Measurements from ENCODE around the gene SMIM15. TPM values are rescaled to one million over a fixed set of nuclear protein-coding genes. Genes with fewer than 3 reads are reported as not detected.

Gene SMIM15
- polyA plus RNA-seq, 1 donor from 2014 or later: 30.1 TPM

DNA sequence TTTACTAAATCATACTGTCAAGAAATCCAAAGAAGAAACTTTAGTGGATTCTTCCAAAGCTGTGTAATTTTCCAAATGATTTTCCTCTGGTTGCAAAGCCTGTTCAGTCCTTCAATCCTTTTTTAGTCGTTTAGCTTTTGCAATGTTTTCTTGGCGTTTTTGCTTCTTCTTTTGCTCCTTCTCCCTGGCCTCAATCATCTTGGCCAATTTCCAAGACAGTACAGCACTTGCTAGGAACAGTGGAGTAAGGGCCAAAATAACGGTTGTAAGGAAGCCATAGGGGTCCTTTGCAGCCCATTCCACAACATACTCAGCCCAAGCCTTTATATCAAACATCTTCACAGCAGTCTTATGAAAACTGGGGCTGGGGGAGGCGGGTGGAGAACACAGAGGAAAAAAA is 2.4 kb downstream of the SMIM15 start:
- H3K4me2 ChIP-seq (ENCODE audit: low read length): no peak overlapping the region
- H3F3A ChIP-seq (ENCODE audit: insufficient read depth, low read length, poor library complexity, severe bottlenecking): no peaks in the 10 kb centered on the region
- H2AFZ ChIP-seq (ENCODE audit: low read depth, low read length): no peak overlapping the region

DNA sequence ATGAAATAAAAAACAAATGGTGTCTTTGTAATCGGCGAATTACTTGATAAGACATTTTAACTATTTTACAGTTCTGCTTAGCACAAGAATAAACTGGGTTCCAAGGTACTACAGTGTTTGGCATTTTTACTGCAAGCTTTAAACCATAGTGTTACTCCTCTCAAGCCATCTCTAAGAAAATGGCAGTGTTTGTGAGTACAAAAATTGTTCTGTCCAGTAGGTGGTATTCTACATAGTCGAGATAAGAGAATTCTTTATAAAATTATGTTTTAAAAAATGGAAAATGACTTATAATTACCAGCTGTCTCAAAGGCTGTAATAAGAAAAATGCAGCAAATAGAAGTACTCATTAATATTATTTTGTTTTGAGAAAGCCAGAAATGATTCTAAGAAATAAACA is 3.2 kb downstream of the SMIM15 start:
- H3K79me2 ChIP-seq (replicated peaks; ENCODE audit: insufficient read depth, low read length): peaks cover 47% of the 10 kb centered on the region
- H3F3A ChIP-seq (ENCODE audit: insufficient read depth, low read length, poor library complexity, severe bottlenecking): no peaks in the 10 kb centered on the region
- no peaks in the 10 kb centered on the region for H3K9me3 ChIP-seq (ENCODE audit: low read length)
- H3K4me2 ChIP-seq (ENCODE audit: low read length): no peak overlapping the region
- no peaks in the 10 kb centered on the region for H3K36me3 ChIP-seq (ENCODE audit: insufficient read depth, low read length)
- no peak overlapping the region for H2AFZ ChIP-seq (ENCODE audit: low read depth, low read length)
- no peak overlapping the region for H3K9ac ChIP-seq (ENCODE audit: low read length)
- no peak overlapping the region for H3K27ac ChIP-seq (ENCODE audit: low read length)
- H3K4me3 ChIP-seq (ENCODE audit: low read length): no peak overlapping the region
- no peaks in the 10 kb centered on the region for H3K27me3 ChIP-seq (ENCODE audit: insufficient read depth, low read depth, low read length)
- H4K20me1 ChIP-seq (ENCODE audit: insufficient read depth): no peaks in the 10 kb centered on the region
- TF ChIP-seq CTCF (IDR thresholded peaks at IDR 0.05; ENCODE audit: poor library complexity, severe bottlenecking) (no peak), EZH2 (IDR thresholded peaks at IDR 0.05; ENCODE audit: borderline replicate concordance, insufficient read depth, low read length, poor library complexity, severe bottlenecking) (no peak), SMC3 (conservative IDR thresholded peaks at IDR 0.05; ENCODE audit: poor library complexity) (no peak), EP300 (conservative IDR thresholded peaks at IDR 0.05; ENCODE audit: poor library complexity, severe bottlenecking) (no peak), MXI1 (conservative IDR thresholded peaks at IDR 0.05; ENCODE audit: poor library complexity, severe bottlenecking) (no peak), POLR2AphosphoS5 (IDR thresholded peaks at IDR 0.05) (no peak), TAF1 (IDR thresholded peaks at IDR 0.05; ENCODE audit: low read depth) (no peak), RAD21 (conservative IDR thresholded peaks at IDR 0.05) (no peak)
- TF ChIP-seq, protein P1, sequence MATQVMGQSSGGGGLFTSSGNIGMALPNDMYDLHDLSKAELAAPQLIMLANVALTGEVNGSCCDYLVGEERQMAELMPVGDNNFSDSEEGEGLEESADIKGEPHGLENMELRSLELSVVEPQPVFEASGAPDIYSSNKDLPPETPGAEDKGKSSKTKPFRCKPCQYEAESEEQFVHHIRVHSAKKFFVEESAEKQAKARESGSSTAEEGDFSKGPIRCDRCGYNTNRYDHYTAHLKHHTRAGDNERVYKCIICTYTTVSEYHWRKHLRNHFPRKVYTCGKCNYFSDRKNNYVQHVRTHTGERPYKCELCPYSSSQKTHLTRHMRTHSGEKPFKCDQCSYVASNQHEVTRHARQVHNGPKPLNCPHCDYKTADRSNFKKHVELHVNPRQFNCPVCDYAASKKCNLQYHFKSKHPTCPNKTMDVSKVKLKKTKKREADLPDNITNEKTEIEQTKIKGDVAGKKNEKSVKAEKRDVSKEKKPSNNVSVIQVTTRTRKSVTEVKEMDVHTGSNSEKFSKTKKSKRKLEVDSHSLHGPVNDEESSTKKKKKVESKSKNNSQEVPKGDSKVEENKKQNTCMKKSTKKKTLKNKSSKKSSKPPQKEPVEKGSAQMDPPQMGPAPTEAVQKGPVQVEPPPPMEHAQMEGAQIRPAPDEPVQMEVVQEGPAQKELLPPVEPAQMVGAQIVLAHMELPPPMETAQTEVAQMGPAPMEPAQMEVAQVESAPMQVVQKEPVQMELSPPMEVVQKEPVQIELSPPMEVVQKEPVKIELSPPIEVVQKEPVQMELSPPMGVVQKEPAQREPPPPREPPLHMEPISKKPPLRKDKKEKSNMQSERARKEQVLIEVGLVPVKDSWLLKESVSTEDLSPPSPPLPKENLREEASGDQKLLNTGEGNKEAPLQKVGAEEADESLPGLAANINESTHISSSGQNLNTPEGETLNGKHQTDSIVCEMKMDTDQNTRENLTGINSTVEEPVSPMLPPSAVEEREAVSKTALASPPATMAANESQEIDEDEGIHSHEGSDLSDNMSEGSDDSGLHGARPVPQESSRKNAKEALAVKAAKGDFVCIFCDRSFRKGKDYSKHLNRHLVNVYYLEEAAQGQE (IDR thresholded peaks at IDR 0.05; ENCODE audit: borderline replicate concordance): no peak
- no peaks in the 10 kb centered on the region for H3K9me2 ChIP-seq (ENCODE audit: insufficient read depth, low read length)

More for the DNA sequence above, 2.4 kb downstream of the SMIM15 start:
- Histone ChIP-seq H3K9me3 (ENCODE audit: low read length) (no peaks in the 10 kb centered on the region), H3K9ac (ENCODE audit: low read length) (no peak overlapping the region), H3K27me3 (ENCODE audit: insufficient read depth, low read depth, low read length) (no peaks in the 10 kb centered on the region), H4K20me1 (ENCODE audit: insufficient read depth) (no peaks in the 10 kb centered on the region), H3K27ac (ENCODE audit: low read length) (no peak overlapping the region), H3K9me2 (ENCODE audit: insufficient read depth, low read length) (no peaks in the 10 kb centered on the region), H3K36me3 (ENCODE audit: insufficient read depth, low read length) (no peaks in the 10 kb centered on the region), H3K4me3 (ENCODE audit: low read length) (peak overlapping the region; percentile 82), H3K79me2 (replicated peaks; ENCODE audit: insufficient read depth, low read length) (peaks cover 47% of the 10 kb centered on the region)
- no peak for TF ChIP-seq POLR2AphosphoS5 (IDR thresholded peaks at IDR 0.05)
- TF ChIP-seq SMC3 (conservative IDR thresholded peaks at IDR 0.05; ENCODE audit: poor library complexity): no peak
- TF ChIP-seq EP300 (conservative IDR thresholded peaks at IDR 0.05; ENCODE audit: poor library complexity, severe bottlenecking): no peak
- TF ChIP-seq MXI1 (conservative IDR thresholded peaks at IDR 0.05; ENCODE audit: poor library complexity, severe bottlenecking): no peak
- TF ChIP-seq TAF1 (IDR thresholded peaks at IDR 0.05; ENCODE audit: low read depth): no peak
- TF ChIP-seq CTCF (IDR thresholded peaks at IDR 0.05; ENCODE audit: poor library complexity, severe bottlenecking): no peak
- TF ChIP-seq, protein P1 (IDR thresholded peaks at IDR 0.05; ENCODE audit: borderline replicate concordance): no peak
- no peak for TF ChIP-seq RAD21 (conservative IDR thresholded peaks at IDR 0.05)
- TF ChIP-seq EZH2 (IDR thresholded peaks at IDR 0.05; ENCODE audit: borderline replicate concordance, insufficient read depth, low read length, poor library complexity, severe bottlenecking): no peak

Measured in neural cell (in vitro differentiated cells).